Activated CD4-positive, alpha-beta T cell treated with anti-CD3 and anti-CD28 coated beads for 36 hours (primary cell): ENCODE results near the gene PDXK. TPM values are rescaled to one million over a fixed set of nuclear protein-coding genes. Genes with fewer than 3 reads are reported as not detected.
A peak's percentile ranks its signal among the peaks of the same experiment; 100 is the strongest.
"Not testable (repeated sequence)": the region's sequence is repeated elsewhere in the genome, so short reads cannot be mapped to it uniquely, and the experiment has no call there.

ENCODE experiments used
- ATAC-seq: fragments of 200-7000 bp; cut with Tn5 transposase; one replicate; pipeline ENCODE4 v1.10.0; 2021; ENCODE audit warnings: mild to moderate bottlenecking, moderate library complexity
- CTCF ChIA-PET: fragments of 350-600 bp; sonication (Branson Sonifier 250); formaldehyde crosslinking; loops from one replicate; lab custom pipeline; 2021; ENCODE audit warnings: antibody characterized with exemption; lab: Charles Lee
- POLR2A ChIA-PET: fragments of 350-600 bp; sonication (Branson Sonifier 250); formaldehyde crosslinking; loops from one replicate; lab custom pipeline; 2021; ENCODE audit warnings: antibody characterized with exemption, inconsistent platforms; lab: Charles Lee
- DNase-seq: peaks from one replicate; pipeline ENCODE4 v3.0.0-alpha.2; 2020
- H3K27ac Mint-ChIP-seq: one replicate; pipeline ENCODE4 v1.8.0; 2021; ENCODE audit warnings: mixed read lengths
- H3K27me3 Mint-ChIP-seq: one replicate; pipeline ENCODE4 v1.8.0; 2021; ENCODE audit warnings: mixed read lengths
- H3K36me3 Mint-ChIP-seq: one replicate; pipeline ENCODE4 v1.8.0; 2021; ENCODE audit warnings: low read depth, mixed read lengths
- H3K4me1 Mint-ChIP-seq: one replicate; pipeline ENCODE4 v1.8.0; 2021; ENCODE audit warnings: mixed read lengths
- H3K4me3 Mint-ChIP-seq: one replicate; pipeline ENCODE4 v1.8.0; 2021; ENCODE audit warnings: mild to moderate bottlenecking, moderate library complexity, mixed read lengths
- H3K9me3 Mint-ChIP-seq: one replicate; pipeline ENCODE4 v1.8.0; 2021; ENCODE audit warnings: low read depth, mixed read lengths
- intact Hi-C, 2 experiments: fragments of 100-400 bp; cut with DNase I in 1 of 2; cut with micrococcal nuclease in 1 of 2; formaldehyde crosslinking; loops; one replicate each; pipeline versions ENCODE4 v1.14.2 to v1.15.1; 2022 to 2024; cut with DNase I, micrococcal nuclease
- total RNA-seq, 2 experiments: library from RNA; stranded (reverse); gene quantifications; one replicate each; pipeline ENCODE4 v1.2.3, GENCODE V29; 2021

Gene PDXK
- total RNA-seq, 2 experiments from 2014 or later: 96.9 to 117 TPM

- Mint-ChIP-seq H3K9me3 (no peaks in the 10 kb centered on the region), H3K27me3 (no peaks in the 10 kb centered on the region), H3K4me1 (no peaks in the 10 kb centered on the region), H3K36me3 (peaks cover 58% of the 10 kb centered on the region), H3K4me3 (no peak overlapping the region), H3K27ac (no peak overlapping the region)
- ATAC-seq: no peak
- intact Hi-C loops: loop anchor here in 1 of 2 experiments (5.0 kb wide), 1 partner anchor 52 kb away; no protein-coding TSS in a partner anchor
- DNase-seq: no peak
- POLR2A ChIA-PET: interaction anchor here (0.5 kb wide), 1 partner anchor 14 kb away, joined by 3 read pairs; no protein-coding TSS in a partner anchor
- CTCF ChIA-PET: no interaction called here
These were observed 30.0 kb upstream of the PDXK start for GRCh38 chr21:43688906-43689305.

GRCh38 chr21:43689556-43690337 lies 29.2 kb upstream of the PDXK start:
- Mint-ChIP-seq H3K4me3 (no peak overlapping the region), H3K36me3 (peaks cover 56% of the 10 kb centered on the region), H3K27me3 (no peaks in the 10 kb centered on the region), H3K9me3 (no peaks in the 10 kb centered on the region), H3K27ac (no peak overlapping the region), H3K4me1 (no peaks in the 10 kb centered on the region)
- intact Hi-C loops: loop anchor here in 1 of 2 experiments (5.0 kb wide), 1 partner anchor 52 kb away; no protein-coding TSS in a partner anchor
- ATAC-seq: no peak
- no peak for DNase-seq
- POLR2A ChIA-PET: no interaction called here
- CTCF ChIA-PET: no interaction called here

GRCh38 chr21:43690346-43690745 lies 28.6 kb upstream of the PDXK start:
- no peaks in the 10 kb centered on the region for H3K27me3 Mint-ChIP-seq
- no peaks in the 10 kb centered on the region for H3K9me3 Mint-ChIP-seq
- H3K36me3 Mint-ChIP-seq: peaks cover 55% of the 10 kb centered on the region
- no peak overlapping the region for H3K27ac Mint-ChIP-seq
- H3K4me1 Mint-ChIP-seq: no peaks in the 10 kb centered on the region
- ATAC-seq (no peak), DNase-seq (no peak)
- H3K4me3 Mint-ChIP-seq: no peak overlapping the region
- POLR2A ChIA-PET: no interaction called here
- CTCF ChIA-PET: no interaction called here
- intact Hi-C loops: no loop called here

- ChIA-PET CTCF (no interaction called here), POLR2A (interaction anchor here (0.6 to 0.7 kb wide), 2 partner anchors 8 to 17 kb away, joined by 3 read pairs; no protein-coding TSS in a partner anchor)
- intact Hi-C loops: no loop called here
- DNase-seq (no peak), ATAC-seq (no peak)
- Mint-ChIP-seq H3K4me3 (no peak overlapping the region), H3K9me3 (no peaks in the 10 kb centered on the region), H3K4me1 (no peaks in the 10 kb centered on the region), H3K27me3 (no peaks in the 10 kb centered on the region), H3K36me3 (peaks cover 54% of the 10 kb centered on the region), H3K27ac (no peak overlapping the region)
These were observed 27.7 kb upstream of the PDXK start for GRCh38 chr21:43691086-43691795.

- no peaks in the 10 kb centered on the region for H3K27me3 Mint-ChIP-seq
- CTCF ChIA-PET: no interaction called here
- intact Hi-C loops: no loop called here
These were observed 27.1 kb upstream of the PDXK start for GRCh38 chr21:43691801-43692200.

GRCh38 chr21:43692949-43693348 lies 26.0 kb upstream of the PDXK start:
- CTCF ChIA-PET: no interaction called here
- H3K4me3 Mint-ChIP-seq: no peak overlapping the region
- no peaks in the 10 kb centered on the region for H3K27me3 Mint-ChIP-seq
- peaks cover 6% of the 10 kb centered on the region for H3K4me1 Mint-ChIP-seq
- POLR2A ChIA-PET: no interaction called here
- ATAC-seq (no peak), DNase-seq (no peak)
- intact Hi-C loops: no loop called here
- peaks cover 55% of the 10 kb centered on the region for H3K36me3 Mint-ChIP-seq
- no peak overlapping the region for H3K27ac Mint-ChIP-seq
- no peaks in the 10 kb centered on the region for H3K9me3 Mint-ChIP-seq

More at GRCh38 chr21:43691801-43692200, 27.1 kb upstream of the PDXK start:
- POLR2A ChIA-PET: no interaction called here
- H3K4me3 Mint-ChIP-seq: no peak overlapping the region
- peaks cover 55% of the 10 kb centered on the region for H3K36me3 Mint-ChIP-seq
- H3K4me1 Mint-ChIP-seq: no peaks in the 10 kb centered on the region
- ATAC-seq (no peak), DNase-seq (no peak)
- H3K27ac Mint-ChIP-seq: no peak overlapping the region
- H3K9me3 Mint-ChIP-seq: no peaks in the 10 kb centered on the region

GRCh38 chr21:43693981-43694380 lies 24.9 kb upstream of the PDXK start:
- ATAC-seq (no peak), DNase-seq (no peak)
- intact Hi-C loops: no loop called here
- H3K27ac Mint-ChIP-seq: no peak overlapping the region
- H3K9me3 Mint-ChIP-seq: no peaks in the 10 kb centered on the region
- H3K36me3 Mint-ChIP-seq: peaks cover 62% of the 10 kb centered on the region
- CTCF ChIA-PET: interaction anchor here (0.8 kb wide), 1 partner anchor 12 kb away, joined by 4 read pairs; no protein-coding TSS in a partner anchor
- POLR2A ChIA-PET: interaction anchor here (0.6 kb wide), 1 partner anchor 21 kb away, joined by 7 read pairs; no protein-coding TSS in a partner anchor
- H3K4me3 Mint-ChIP-seq: no peak overlapping the region
- H3K27me3 Mint-ChIP-seq: no peaks in the 10 kb centered on the region
- peaks cover 6% of the 10 kb centered on the region for H3K4me1 Mint-ChIP-seq

GRCh38 chr21:43694437-43695079 lies 24.4 kb upstream of the PDXK start:
- ChIA-PET CTCF (no interaction called here), POLR2A (no interaction called here)
- intact Hi-C loops: no loop called here
- H3K9me3 Mint-ChIP-seq: no peaks in the 10 kb centered on the region
- DNase-seq (no peak), ATAC-seq (no peak)
- H3K4me1 Mint-ChIP-seq: peaks cover 6% of the 10 kb centered on the region
- peaks cover 63% of the 10 kb centered on the region for H3K36me3 Mint-ChIP-seq
- H3K4me3 Mint-ChIP-seq: no peak overlapping the region
- H3K27me3 Mint-ChIP-seq: no peaks in the 10 kb centered on the region
- H3K27ac Mint-ChIP-seq: no peak overlapping the region

GRCh38 chr21:43696214-43696613 lies 22.7 kb upstream of the PDXK start:
- no peak overlapping the region for H3K27ac Mint-ChIP-seq
- peaks cover 53% of the 10 kb centered on the region for H3K36me3 Mint-ChIP-seq
- intact Hi-C loops: no loop called here
- peaks cover 10% of the 10 kb centered on the region for H3K4me1 Mint-ChIP-seq
- H3K9me3 Mint-ChIP-seq: no peaks in the 10 kb centered on the region
- H3K27me3 Mint-ChIP-seq: no peaks in the 10 kb centered on the region
- ChIA-PET CTCF (no interaction called here), POLR2A (no interaction called here)
- no peak overlapping the region for H3K4me3 Mint-ChIP-seq
- ATAC-seq (no peak), DNase-seq (no peak)

GRCh38 chr21:43697758-43698643 lies 20.9 kb upstream of the PDXK start:
- Mint-ChIP-seq H3K36me3 (peaks cover 48% of the 10 kb centered on the region), H3K9me3 (no peaks in the 10 kb centered on the region), H3K27me3 (no peaks in the 10 kb centered on the region), H3K27ac (peak overlapping the region; percentile 72), H3K4me3 (no peak overlapping the region), H3K4me1 (peaks cover 16% of the 10 kb centered on the region)
- DNase-seq (no peak), ATAC-seq (peak; percentile 76)
- intact Hi-C loops: no loop called here
- ChIA-PET CTCF (interaction anchor here (0.6 kb wide), 1 partner anchor 38 kb away, joined by 3 read pairs; no protein-coding TSS in a partner anchor), POLR2A (no interaction called here)

- intact Hi-C loops, POLR2A ChIA-PET, H3K27ac Mint-ChIP-seq, H3K9me3 Mint-ChIP-seq, CTCF ChIA-PET, ATAC-seq, H3K4me3 Mint-ChIP-seq, DNase-seq, H3K27me3 Mint-ChIP-seq: not testable (repeated sequence)
- H3K4me1 Mint-ChIP-seq: peaks cover 17% of the 10 kb centered on the region
- peaks cover 40% of the 10 kb centered on the region for H3K36me3 Mint-ChIP-seq
These were observed 19.5 kb upstream of the PDXK start for GRCh38 chr21:43699492-43699777.
